Mammary microvascular endothelial cell (primary cell): Measurements from ENCODE around the gene ZNF512. TPM values are rescaled to one million over a fixed set of nuclear protein-coding genes. Genes with fewer than 3 reads are reported as not detected.

ENCODE experiments used
- total RNA-seq: library from RNA; depleted of rRNA; stranded (reverse); fragments of >200 nt; gene quantifications from 2 replicates; pipeline ENCODE4 v1.2.3, GENCODE V29; 2015

Gene ZNF512
- total RNA-seq: 23.4 and 29.4 TPM in 2 replicates

GRCh38 chr2:27582695-27583389, at the start of gene ZNF512:
ZNF512 (plus strand) TSS chr2:27583042; CDS start chr2:27583113, 71 bp downstream.

GRCh38 chr2:27628767-27629709, 46.2 kb downstream of the ZNF512 start, which contains the start of the genes CCDC121 and GPN1:
CCDC121 (minus strand) TSS chr2:27629012; CDS start chr2:27627799, 1,213 bp downstream.
GPN1 (plus strand) TSS chr2:27629050; CDS start chr2:27629059, 9 bp downstream.

GRCh38 chr2:27663285-27664153, 80.7 kb downstream of the ZNF512 start, which contains the start of the genes SLC4A1AP and SUPT7L:
SLC4A1AP (plus strand) TSS chr2:27663889; CDS start chr2:27663915, 26 bp downstream.
SUPT7L (minus strand) TSS chr2:27663614; CDS start chr2:27662192, 1,422 bp downstream.

Other genes starting within 250 kb of the ZNF512 start
- 37.4 and 41.5 TPM in 2 replicates for gene GTF3C2, start 226.3 kb upstream of the ZNF512 start, total RNA-seq
- 37.8 and 41.3 TPM in 2 replicates for gene EIF2B4, start 212.7 kb upstream of the ZNF512 start, total RNA-seq
- gene SNX17, start 212.4 kb upstream of the ZNF512 start, total RNA-seq: 128 and 138 TPM in 2 replicates
- gene ZNF513, start 202.3 kb upstream of the ZNF512 start, total RNA-seq: 6.8 and 8.6 TPM in 2 replicates
- gene PPM1G, start 173.5 kb upstream of the ZNF512 start, total RNA-seq: 121 and 134 TPM in 2 replicates
- 105 and 115 TPM in 2 replicates for gene NRBP1, start 154.4 kb upstream of the ZNF512 start, total RNA-seq
- gene KRTCAP3, start 140.7 kb upstream of the ZNF512 start, total RNA-seq: not detected in 2 replicates
- gene IFT172, start 93.3 kb upstream of the ZNF512 start, total RNA-seq: 17.4 and 17.9 TPM in 2 replicates
- gene FNDC4, start 87.8 kb upstream of the ZNF512 start, total RNA-seq: 15.9 and 20.3 TPM in 2 replicates
- 0.34 and 3.7 TPM in 2 replicates for gene GCKR, start 86.2 kb upstream of the ZNF512 start, total RNA-seq
- 0.87 and 1.8 TPM in 2 replicates for gene CCDC121, start 46.0 kb downstream of the ZNF512 start, total RNA-seq
- gene GPN1, start 46.0 kb downstream of the ZNF512 start, total RNA-seq: 37.6 and 42.6 TPM in 2 replicates
- gene SUPT7L, start 80.6 kb downstream of the ZNF512 start, total RNA-seq: 16.2 and 19.6 TPM in 2 replicates
- gene SLC4A1AP, start 80.8 kb downstream of the ZNF512 start, total RNA-seq: 28.3 and 29.7 TPM in 2 replicates
- gene MRPL33, start 188.7 kb downstream of the ZNF512 start, total RNA-seq: 153 and 175 TPM in 2 replicates